GM13976 (cell line): ENCODE results near the gene P2RX3.
"Not testable (repeated sequence)": the region's sequence is repeated elsewhere in the genome, so short reads cannot be mapped to it uniquely, and the experiment has no call there.

Experiments used
- DNase-seq: peaks from one replicate; pipeline ENCODE4 v3.0.0; 2012; ENCODE audit warnings: low spot score
- in situ Hi-C: fragments of 300-500 bp; cut with MboI; formaldehyde crosslinking; loops from one replicate; pipeline ENCODE4 v1.12.0; 2022; ENCODE audit warnings: low sequenced_read_pairs, mixed read lengths, inconsistent platforms; ENCODE audit not compliant: unreplicated experiment
- TF ChIP-seq, protein P1 (sequence below): IDR thresholded peaks from 2 replicates; pipeline ENCODE4 v1.5.1; 2012; ENCODE audit warnings: borderline replicate concordance, mild to moderate bottlenecking; ENCODE audit not compliant: insufficient read depth; ENCODE audit errors: extremely low read depth, missing control alignments, control extremely low read depth

P2RX3 gene

DNA sequence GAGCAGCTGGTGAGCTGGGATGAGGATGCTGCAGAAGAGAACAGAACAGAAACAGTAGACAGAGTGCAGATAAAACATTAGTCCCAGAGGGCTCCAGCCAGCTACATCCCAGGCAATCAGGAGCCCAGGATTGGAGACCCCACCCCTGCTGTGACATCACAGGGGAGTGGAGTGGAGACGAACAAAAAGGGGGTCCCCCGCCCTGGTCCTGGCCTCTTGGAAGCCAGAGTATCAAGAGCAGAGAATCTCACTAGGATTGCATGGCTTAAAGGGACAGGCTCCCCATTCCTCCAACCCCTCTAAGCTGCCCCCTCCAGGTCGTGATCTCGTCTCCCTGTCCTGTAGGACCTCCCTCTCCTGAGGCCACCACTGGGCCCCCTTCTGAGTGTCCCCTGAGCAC lies at the start of gene P2RX3:
Gene P2RX3 (plus strand): TSS at position 211 of the 400 bp plus-strand sequence. CDS start 199 bp downstream, outside the sequence.
- DNase-seq: no peak
- TF ChIP-seq, protein P1, sequence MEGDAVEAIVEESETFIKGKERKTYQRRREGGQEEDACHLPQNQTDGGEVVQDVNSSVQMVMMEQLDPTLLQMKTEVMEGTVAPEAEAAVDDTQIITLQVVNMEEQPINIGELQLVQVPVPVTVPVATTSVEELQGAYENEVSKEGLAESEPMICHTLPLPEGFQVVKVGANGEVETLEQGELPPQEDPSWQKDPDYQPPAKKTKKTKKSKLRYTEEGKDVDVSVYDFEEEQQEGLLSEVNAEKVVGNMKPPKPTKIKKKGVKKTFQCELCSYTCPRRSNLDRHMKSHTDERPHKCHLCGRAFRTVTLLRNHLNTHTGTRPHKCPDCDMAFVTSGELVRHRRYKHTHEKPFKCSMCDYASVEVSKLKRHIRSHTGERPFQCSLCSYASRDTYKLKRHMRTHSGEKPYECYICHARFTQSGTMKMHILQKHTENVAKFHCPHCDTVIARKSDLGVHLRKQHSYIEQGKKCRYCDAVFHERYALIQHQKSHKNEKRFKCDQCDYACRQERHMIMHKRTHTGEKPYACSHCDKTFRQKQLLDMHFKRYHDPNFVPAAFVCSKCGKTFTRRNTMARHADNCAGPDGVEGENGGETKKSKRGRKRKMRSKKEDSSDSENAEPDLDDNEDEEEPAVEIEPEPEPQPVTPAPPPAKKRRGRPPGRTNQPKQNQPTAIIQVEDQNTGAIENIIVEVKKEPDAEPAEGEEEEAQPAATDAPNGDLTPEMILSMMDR: no peak
- in situ Hi-C loops: no loop called here

DNA sequence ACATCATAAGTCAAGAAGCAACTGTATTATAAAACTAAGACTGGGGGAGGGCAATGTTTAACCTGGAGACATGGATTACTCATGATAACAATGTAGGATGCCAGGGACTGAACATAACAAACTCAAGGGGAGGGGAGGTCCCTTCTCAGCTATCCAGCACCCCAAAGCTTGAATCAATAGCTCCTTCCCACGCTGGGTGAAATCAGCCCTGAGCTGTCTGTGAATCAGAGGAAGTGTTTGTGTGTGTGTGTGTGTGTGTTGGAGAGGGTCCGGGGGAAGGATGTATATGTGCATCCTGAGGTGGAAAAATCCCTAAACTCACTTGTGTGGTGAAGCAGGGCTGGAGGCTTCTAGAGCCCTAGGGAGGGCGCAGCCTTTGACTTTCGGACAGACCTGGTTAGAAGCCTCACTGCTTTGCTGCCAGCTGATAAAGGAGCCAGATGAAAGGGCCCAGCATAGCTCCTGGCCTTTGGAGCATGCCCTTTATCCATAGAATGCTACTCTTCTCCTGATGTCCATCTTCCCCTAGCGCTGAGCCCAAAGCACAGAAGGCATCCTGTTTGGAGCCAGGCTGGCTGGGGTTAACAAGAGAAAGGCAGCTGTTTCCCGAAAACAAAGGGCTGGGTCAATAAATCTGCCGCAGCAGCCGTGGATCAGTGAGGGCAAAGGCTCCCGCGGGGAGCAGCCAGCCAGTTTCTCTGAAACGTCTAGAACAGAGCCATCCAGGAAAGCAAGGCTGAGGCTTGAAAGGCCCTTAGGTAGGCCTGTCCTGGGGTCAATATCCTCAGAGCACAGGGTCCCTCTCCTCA lies 49.2 kb upstream of the P2RX3 start:
- TF ChIP-seq, protein P1: no peak
- DNase-seq: no peak
- in situ Hi-C loops: no loop called here

GRCh38 chr11:57290288-57290687 lies 47.9 kb upstream of the P2RX3 start:
- TF ChIP-seq, protein P1: no peak
- in situ Hi-C loops: no loop called here
- no peak for DNase-seq

DNA sequence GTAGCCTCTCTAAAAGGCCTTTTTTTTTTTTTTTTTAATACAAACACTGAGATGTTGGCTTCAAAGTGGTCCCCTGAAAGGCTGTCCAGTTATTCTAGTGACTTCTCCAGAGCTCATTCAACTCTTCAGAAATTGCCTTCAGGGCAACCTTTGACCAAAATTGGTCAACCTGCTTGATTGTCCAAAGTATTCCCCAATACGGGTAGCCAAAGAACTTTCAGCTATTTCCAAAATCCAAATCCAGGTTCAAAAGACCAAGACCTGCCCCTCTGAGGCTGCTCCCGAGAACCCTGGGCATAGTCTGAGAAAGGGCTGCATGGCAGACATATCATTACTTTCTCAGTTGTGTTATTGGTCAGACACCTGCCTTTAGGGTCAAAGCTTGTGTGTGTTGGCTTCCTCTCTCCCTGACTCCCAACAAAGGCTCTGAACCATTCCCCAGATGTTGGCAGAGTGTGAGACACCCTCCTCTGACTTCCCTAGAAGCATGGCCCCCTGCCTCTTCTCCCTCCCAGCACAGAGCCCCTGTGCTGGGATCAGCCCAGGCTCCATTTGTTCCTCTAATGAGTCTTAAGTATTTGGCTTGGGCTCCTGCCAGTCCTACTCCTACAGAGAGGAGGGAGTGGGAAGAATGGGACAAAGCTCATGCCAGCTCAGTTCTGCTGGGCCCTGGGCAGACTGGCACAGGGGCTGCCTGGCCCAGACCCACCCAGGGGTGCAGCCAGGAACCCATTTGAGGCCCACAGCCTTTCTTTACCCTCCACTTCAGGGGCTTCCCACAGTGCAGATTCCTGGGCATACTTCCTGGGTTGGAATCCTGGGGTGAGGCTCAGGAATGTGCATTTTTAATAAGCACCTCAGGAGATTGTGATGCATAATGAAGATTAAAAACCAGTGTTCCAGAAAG lies 43.7 kb upstream of the P2RX3 start:
- TF ChIP-seq, protein P1: no peak
- in situ Hi-C loops: no loop called here
- DNase-seq: no peak

DNA sequence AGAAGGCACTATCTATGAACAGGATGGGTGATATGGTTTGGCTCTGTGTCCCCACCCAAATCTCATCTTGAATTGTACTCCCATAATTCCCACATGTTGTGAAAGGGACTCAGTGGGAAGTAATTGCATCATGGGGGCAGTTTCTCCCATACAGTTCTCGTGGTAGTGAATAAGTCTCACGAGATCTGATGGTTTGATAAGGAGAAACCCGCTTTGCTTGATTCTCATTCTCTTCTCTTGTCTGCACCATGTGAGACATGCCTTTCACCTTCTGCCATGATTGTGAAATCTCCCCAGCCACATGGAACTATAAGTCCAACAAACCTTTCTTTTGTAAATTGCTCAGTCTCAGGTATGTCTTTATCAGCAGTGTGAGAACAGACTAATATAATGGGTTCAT lies 41.9 kb upstream of the P2RX3 start:
- DNase-seq, in situ Hi-C loops: not testable (repeated sequence)

GRCh38 chr11:57297221-57297620 lies 40.9 kb upstream of the P2RX3 start:
- TF ChIP-seq, protein P1: no peak
- no peak for DNase-seq
- in situ Hi-C loops: no loop called here
